Measurements from ENCODE around the gene PHF5A. TPM values are rescaled to one million over a fixed set of nuclear protein-coding genes. Genes with fewer than 3 reads are reported as not detected.

Gene PHF5A
- total and polyA plus RNA-seq, 2 donors (not counting 1 experiment from before 2014, with no cell fraction given) = 61.5 to 63.3 TPM

- H4K20me1 ChIP-seq (ENCODE audit: control insufficient read depth, extremely low read depth, insufficient read depth, low read length) = no peaks in the 10 kb centered on the region
- TF ChIP-seq, protein P1, sequence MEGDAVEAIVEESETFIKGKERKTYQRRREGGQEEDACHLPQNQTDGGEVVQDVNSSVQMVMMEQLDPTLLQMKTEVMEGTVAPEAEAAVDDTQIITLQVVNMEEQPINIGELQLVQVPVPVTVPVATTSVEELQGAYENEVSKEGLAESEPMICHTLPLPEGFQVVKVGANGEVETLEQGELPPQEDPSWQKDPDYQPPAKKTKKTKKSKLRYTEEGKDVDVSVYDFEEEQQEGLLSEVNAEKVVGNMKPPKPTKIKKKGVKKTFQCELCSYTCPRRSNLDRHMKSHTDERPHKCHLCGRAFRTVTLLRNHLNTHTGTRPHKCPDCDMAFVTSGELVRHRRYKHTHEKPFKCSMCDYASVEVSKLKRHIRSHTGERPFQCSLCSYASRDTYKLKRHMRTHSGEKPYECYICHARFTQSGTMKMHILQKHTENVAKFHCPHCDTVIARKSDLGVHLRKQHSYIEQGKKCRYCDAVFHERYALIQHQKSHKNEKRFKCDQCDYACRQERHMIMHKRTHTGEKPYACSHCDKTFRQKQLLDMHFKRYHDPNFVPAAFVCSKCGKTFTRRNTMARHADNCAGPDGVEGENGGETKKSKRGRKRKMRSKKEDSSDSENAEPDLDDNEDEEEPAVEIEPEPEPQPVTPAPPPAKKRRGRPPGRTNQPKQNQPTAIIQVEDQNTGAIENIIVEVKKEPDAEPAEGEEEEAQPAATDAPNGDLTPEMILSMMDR (conservative IDR thresholded peaks at IDR 0.05 in 1 of 2, IDR thresholded peaks at IDR 0.05 in 1 of 2; ENCODE audit: low read depth in 1 of 2, low read length in 2 of 2) = no peak
- TF ChIP-seq EZH2 (IDR thresholded peaks at IDR 0.05; ENCODE audit: low read length, missing control alignments) = no peak
- no peak overlapping the region for H3K4me2 ChIP-seq (ENCODE audit: extremely low read depth, insufficient read depth, low read length)
- no peaks in the 10 kb centered on the region for H3K79me2 ChIP-seq (ENCODE audit: control insufficient read depth, insufficient read depth, low read length)
- H3K36me3 ChIP-seq (ENCODE audit: control insufficient read depth, insufficient read depth, low read length) = no peaks in the 10 kb centered on the region
- H3K9ac ChIP-seq (ENCODE audit: insufficient read depth, low read length) = no peak overlapping the region
- H3K27me3 ChIP-seq (ENCODE audit: control insufficient read depth, insufficient read depth, low read length) = no peaks in the 10 kb centered on the region
- H3K4me3 ChIP-seq (replicated peaks in 1 of 4; ENCODE audit: control extremely low read depth in 1 of 4, insufficient read depth in 1 of 4, low read depth in 3 of 4, low read length in 4 of 4) = no peak overlapping the region
- peaks cover 3% of the 10 kb centered on the region for H3K4me1 ChIP-seq (ENCODE audit: control insufficient read depth, extremely low read depth, insufficient read depth, low read length)
- H3K9me3 ChIP-seq (ENCODE audit: control insufficient read depth, insufficient read depth, low read depth, low read length) = no peaks in the 10 kb centered on the region
- no peak overlapping the region for H3K27ac ChIP-seq (ENCODE audit: insufficient read depth, low read length)
- no peak overlapping the region for H2AFZ ChIP-seq (ENCODE audit: low read length)
- DNase-seq (ENCODE audit: low read depth in 2 of 2) = no peak
Observed at GRCh38 chr22:41410311-41410751, 58.2 kb downstream of the PHF5A start.

Other genes starting within 250 kb of the PHF5A start
- 2.1 and 3.1 TPM in 2 replicates for gene CHADL, start 227.8 kb downstream of the PHF5A start, total RNA-seq
- gene CHADL, start 227.8 kb downstream of the PHF5A start, polyA plus RNA-seq = 0.10 and 0.14 TPM in 2 replicates
- gene RANGAP1, start 182.5 kb downstream of the PHF5A start, total RNA-seq = 28.0 and 59.9 TPM in 2 replicates
- gene RANGAP1, start 182.5 kb downstream of the PHF5A start, polyA plus RNA-seq = 37.2 and 105 TPM in 2 replicates
- 39.3 and 64.4 TPM in 2 replicates for gene ZC3H7B, start 167.2 kb downstream of the PHF5A start, total RNA-seq
- 30.6 and 42.1 TPM in 2 replicates for gene ZC3H7B, start 167.2 kb downstream of the PHF5A start, polyA plus RNA-seq
- gene TEF, start 86.8 kb downstream of the PHF5A start, total RNA-seq = 14.9 and 22.5 TPM in 2 replicates
- gene TEF, start 86.8 kb downstream of the PHF5A start, polyA plus RNA-seq = 8.2 and 9.0 TPM in 2 replicates
- 19.5 and 20.6 TPM in 2 replicates for gene TOB2, start 21.9 kb downstream of the PHF5A start, total RNA-seq
- gene TOB2, start 21.9 kb downstream of the PHF5A start, polyA plus RNA-seq = 19.5 and 20.9 TPM in 2 replicates
- gene ACO2, start 425 bp upstream of the PHF5A start, total RNA-seq = 60.4 and 80.3 TPM in 2 replicates
- 37.6 and 52.6 TPM in 2 replicates for gene ACO2, start 425 bp upstream of the PHF5A start, polyA plus RNA-seq
- gene POLR3H, start 75.8 kb upstream of the PHF5A start, total RNA-seq = 15.4 and 19.7 TPM in 2 replicates
- 42.6 and 62.5 TPM in 2 replicates for gene POLR3H, start 75.8 kb upstream of the PHF5A start, polyA plus RNA-seq
- gene CSDC2, start 92.3 kb upstream of the PHF5A start, total RNA-seq = 8.2 and 15.2 TPM in 2 replicates
- gene CSDC2, start 92.3 kb upstream of the PHF5A start, polyA plus RNA-seq = 3.3 and 11.2 TPM in 2 replicates
- gene PMM1, start 121.1 kb upstream of the PHF5A start, total RNA-seq = 26.2 and 32.4 TPM in 2 replicates
- gene PMM1, start 121.1 kb upstream of the PHF5A start, polyA plus RNA-seq = 73.0 and 110 TPM in 2 replicates
- gene DESI1, start 152.4 kb upstream of the PHF5A start, total RNA-seq = 8.0 and 11.9 TPM in 2 replicates
- gene DESI1, start 152.4 kb upstream of the PHF5A start, polyA plus RNA-seq = 22.4 and 22.6 TPM in 2 replicates
- 268 and 282 TPM in 2 replicates for gene XRCC6, start 152.6 kb upstream of the PHF5A start, total RNA-seq
- 183 and 280 TPM in 2 replicates for gene XRCC6, start 152.6 kb upstream of the PHF5A start, polyA plus RNA-seq
- 61.6 and 67.5 TPM in 2 replicates for gene SNU13, start 220.2 kb upstream of the PHF5A start, total RNA-seq
- gene SNU13, start 220.2 kb upstream of the PHF5A start, polyA plus RNA-seq = 164 and 230 TPM in 2 replicates
- gene MEI1, start 230.8 kb upstream of the PHF5A start, total RNA-seq = 0.26 and 0.33 TPM in 2 replicates
- 0.75 and 4.3 TPM in 2 replicates for gene MEI1, start 230.8 kb upstream of the PHF5A start, polyA plus RNA-seq

All from fibroblast of lung (primary cell).